ENCODE results near the gene CEP112. TPM values are rescaled to one million over a fixed set of nuclear protein-coding genes. Genes with fewer than 3 reads are reported as not detected.
"Not testable (repeated sequence)": the region's sequence is repeated elsewhere in the genome, so short reads cannot be mapped to it uniquely, and the experiment has no call there.

CEP112 gene
- total RNA-seq, 8 experiments from 2014 or later: 4.1 to 15.7 (median 7.9) TPM

- H3K4me3 ChIP-seq: no peak overlapping the region
- no peaks in the 10 kb centered on the region for H3K4me1 ChIP-seq (replicated peaks in 1 of 2)
- no peak for ATAC-seq (replicated peaks in 6 of 8)
- H3K27ac ChIP-seq: no peak overlapping the region
- 50 to 100% (median 91%) methylated on average over 1 to 2 of the region's 2 CpGs for WGBS, 10 experiments
- in situ Hi-C loops (cut with MboI; ENCODE audit: low pct_unique_long_range_greater_than_20kb in 2 of 9, low sequenced_read_pairs in 9 of 9, unreplicated experiment in 9 of 9): no loop called here
These were observed 371.1 kb downstream of the CEP112 start for GRCh38 chr17:65820811-65821210.

- H3K27ac ChIP-seq: no peak overlapping the region
- no peak for ATAC-seq (replicated peaks in 6 of 8)
- H3K4me3 ChIP-seq: no peak overlapping the region
- 43 to 100% (median 100%) methylated on average over 1 of the region's 1 CpG for WGBS, 10 experiments
- in situ Hi-C loops (cut with MboI; ENCODE audit: low pct_unique_long_range_greater_than_20kb in 2 of 9, low sequenced_read_pairs in 9 of 9, unreplicated experiment in 9 of 9): no loop called here
- no peaks in the 10 kb centered on the region for H3K4me1 ChIP-seq (replicated peaks in 1 of 2)
These were observed 371.6 kb downstream of the CEP112 start for GRCh38 chr17:65820306-65820705.

- Histone ChIP-seq H3K4me1 (replicated peaks in 1 of 2) (no peaks in the 10 kb centered on the region), H3K27ac (no peak overlapping the region), H3K4me3 (no peak overlapping the region)
- in situ Hi-C loops (cut with MboI; ENCODE audit: low pct_unique_long_range_greater_than_20kb in 2 of 9, low sequenced_read_pairs in 9 of 9, unreplicated experiment in 9 of 9): no loop called here
- 0 to 67% (median 39%) methylated on average over 2 to 3 of the region's 3 CpGs for WGBS, 10 experiments
- no peak for ATAC-seq (replicated peaks in 6 of 8)
These were observed 372.1 kb downstream of the CEP112 start for GRCh38 chr17:65819810-65820209.

GRCh38 chr17:65817951-65818350 lies 374.0 kb downstream of the CEP112 start:
- ATAC-seq (replicated peaks in 6 of 8): no peak
- Histone ChIP-seq H3K4me1 (replicated peaks in 1 of 2) (no peaks in the 10 kb centered on the region), H3K27ac (no peak overlapping the region), H3K4me3 (no peak overlapping the region)
- WGBS, 10 experiments: 78 to 100% (median 91%) methylated on average over 3 to 4 of the region's 4 CpGs
- in situ Hi-C loops (cut with MboI; ENCODE audit: low pct_unique_long_range_greater_than_20kb in 2 of 9, low sequenced_read_pairs in 9 of 9, unreplicated experiment in 9 of 9): no loop called here

GRCh38 chr17:65814418-65814817 lies 377.5 kb downstream of the CEP112 start:
- Histone ChIP-seq H3K27ac (no peak overlapping the region), H3K4me3 (no peak overlapping the region), H3K4me1 (replicated peaks in 1 of 2) (no peaks in the 10 kb centered on the region)
- no peak for ATAC-seq (replicated peaks in 6 of 8)
- WGBS, 10 experiments: 0 to 100% (median 29%) methylated on average over 1 of the region's 1 CpG; no CpG with 5 or more reads in 3 of the 10 experiments
- in situ Hi-C loops (cut with MboI; ENCODE audit: low pct_unique_long_range_greater_than_20kb in 2 of 9, low sequenced_read_pairs in 9 of 9, unreplicated experiment in 9 of 9): no loop called here

GRCh38 chr17:65813306-65813705 lies 378.6 kb downstream of the CEP112 start:
- H3K27ac ChIP-seq: no peak overlapping the region
- in situ Hi-C loops (cut with MboI; ENCODE audit: low pct_unique_long_range_greater_than_20kb in 2 of 9, low sequenced_read_pairs in 9 of 9, unreplicated experiment in 9 of 9): no loop called here
- WGBS, 10 experiments: 60 to 100% (median 90%) methylated on average over 1 to 3 of the region's 3 CpGs; no CpG with 5 or more reads in 2 of the 10 experiments
- ATAC-seq (replicated peaks in 6 of 8): no peak
- no peaks in the 10 kb centered on the region for H3K4me1 ChIP-seq (replicated peaks in 1 of 2)
- H3K4me3 ChIP-seq: no peak overlapping the region

- Histone ChIP-seq H3K4me1 (replicated peaks in 1 of 2) (no peaks in the 10 kb centered on the region), H3K4me3 (no peak overlapping the region), H3K27ac (no peak overlapping the region)
- in situ Hi-C loops (cut with MboI; ENCODE audit: low pct_unique_long_range_greater_than_20kb in 2 of 9, low sequenced_read_pairs in 9 of 9, unreplicated experiment in 9 of 9): no loop called here
- 50 to 100% (median 63%) methylated on average over 1 to 3 of the region's 3 CpGs; no CpG with 5 or more reads in 2 of the 10 experiments for WGBS, 10 experiments
- ATAC-seq (replicated peaks in 6 of 8): no peak
These were observed 380.9 kb downstream of the CEP112 start for GRCh38 chr17:65811043-65811442.

GRCh38 chr17:65809366-65809765 lies 382.6 kb downstream of the CEP112 start:
- 45 to 100% (median 81%) methylated on average over 1 to 2 of the region's 2 CpGs; no CpG with 5 or more reads in 1 of the 10 experiments for WGBS, 10 experiments
- Histone ChIP-seq H3K27ac (no peak overlapping the region), H3K4me3 (no peak overlapping the region), H3K4me1 (replicated peaks in 1 of 2) (no peaks in the 10 kb centered on the region)
- no peak for ATAC-seq (replicated peaks in 6 of 8)
- in situ Hi-C loops (cut with MboI; ENCODE audit: low pct_unique_long_range_greater_than_20kb in 2 of 9, low sequenced_read_pairs in 9 of 9, unreplicated experiment in 9 of 9): no loop called here

- ATAC-seq (replicated peaks in 6 of 8); H3K27ac ChIP-seq; H3K4me1 ChIP-seq (replicated peaks in 1 of 2); H3K4me3 ChIP-seq; in situ Hi-C loops (cut with MboI; ENCODE audit: low pct_unique_long_range_greater_than_20kb in 2 of 9, low sequenced_read_pairs in 9 of 9, unreplicated experiment in 9 of 9): not testable (repeated sequence)
- 40 to 100% (median 71%) methylated on average over 1 of the region's 1 CpG; no CpG with 5 or more reads in 5 of the 10 experiments for WGBS, 10 experiments
These were observed 383.4 kb downstream of the CEP112 start for GRCh38 chr17:65808566-65808965.

- in situ Hi-C loops (cut with MboI; ENCODE audit: low pct_unique_long_range_greater_than_20kb in 2 of 9, low sequenced_read_pairs in 9 of 9, unreplicated experiment in 9 of 9): no loop called here
- H3K27ac ChIP-seq: no peak overlapping the region
- H3K4me3 ChIP-seq: no peak overlapping the region
- no peaks in the 10 kb centered on the region for H3K4me1 ChIP-seq (replicated peaks in 1 of 2)
- no peak for ATAC-seq (replicated peaks in 6 of 8)
These were observed 384.6 kb downstream of the CEP112 start for GRCh38 chr17:65807361-65807760.

- WGBS, 10 experiments: 53 to 100% (median 86%) methylated on average over 1 to 2 of the region's 2 CpGs
These were observed 390.4 kb downstream of the CEP112 start for GRCh38 chr17:65801513-65801912.

GRCh38 chr17:65800655-65801054 lies 391.3 kb downstream of the CEP112 start:
- H3K4me3 ChIP-seq: no peak overlapping the region
- ATAC-seq (replicated peaks in 6 of 8): no peak
- H3K4me1 ChIP-seq (replicated peaks in 1 of 2): no peaks in the 10 kb centered on the region
- in situ Hi-C loops (cut with MboI; ENCODE audit: low pct_unique_long_range_greater_than_20kb in 2 of 9, low sequenced_read_pairs in 9 of 9, unreplicated experiment in 9 of 9): no loop called here
- H3K27ac ChIP-seq: no peak overlapping the region
- 20 to 100% (median 96%) methylated on average over 1 of the region's 1 CpG; no CpG with 5 or more reads in 2 of the 10 experiments for WGBS, 10 experiments

More at GRCh38 chr17:65801513-65801912, 390.4 kb downstream of the CEP112 start:
- in situ Hi-C loops (cut with MboI; ENCODE audit: low pct_unique_long_range_greater_than_20kb in 2 of 9, low sequenced_read_pairs in 9 of 9, unreplicated experiment in 9 of 9): no loop called here
- no peak overlapping the region for H3K4me3 ChIP-seq
- no peak overlapping the region for H3K27ac ChIP-seq
- H3K4me1 ChIP-seq (replicated peaks in 1 of 2): no peaks in the 10 kb centered on the region
- ATAC-seq (replicated peaks in 6 of 8): no peak

GRCh38 chr17:65799869-65800268 lies 392.1 kb downstream of the CEP112 start:
- Histone ChIP-seq H3K4me1 (replicated peaks in 1 of 2) (no peaks in the 10 kb centered on the region), H3K4me3 (no peak overlapping the region), H3K27ac (no peak overlapping the region)
- 71 to 100% (median 96%) methylated on average over 1 of the region's 1 CpG; no CpG with 5 or more reads in 2 of the 10 experiments for WGBS, 10 experiments
- in situ Hi-C loops (cut with MboI; ENCODE audit: low pct_unique_long_range_greater_than_20kb in 2 of 9, low sequenced_read_pairs in 9 of 9, unreplicated experiment in 9 of 9): loop anchor here in 2 of 9 experiments (25.0 kb wide), 2 partner anchors 238 to 563 kb away; partner anchors contain the start of gene AXIN2 (in 1 of the 2)
- no peak for ATAC-seq (replicated peaks in 6 of 8)

GRCh38 chr17:65799454-65799853 lies 392.5 kb downstream of the CEP112 start:
- H3K4me1 ChIP-seq (replicated peaks in 1 of 2): no peaks in the 10 kb centered on the region
- WGBS, 10 experiments: 100% methylated on average over 1 of the region's 1 CpG; no CpG with 5 or more reads in 6 of the 10 experiments
- in situ Hi-C loops (cut with MboI; ENCODE audit: low pct_unique_long_range_greater_than_20kb in 2 of 9, low sequenced_read_pairs in 9 of 9, unreplicated experiment in 9 of 9): loop anchor here in 2 of 9 experiments (25.0 kb wide), 2 partner anchors 237 to 562 kb away; partner anchors contain the start of gene AXIN2 (in 1 of the 2)
- H3K27ac ChIP-seq: no peak overlapping the region
- no peak for ATAC-seq (replicated peaks in 6 of 8)
- H3K4me3 ChIP-seq: no peak overlapping the region

Measured in motor neuron (in vitro differentiated cells).